Stimulated activated CD8-positive, alpha-beta memory T cell treated with anti-CD3 and anti-CD28 coated beads, Interleukin-2, amount 100 ng/mL, for 1 hour (primary cell): ENCODE measurements around the gene TECTA.

Source experiments
- DNase-seq, 2 donors: peaks; one replicate each; pipeline ENCODE4 v3.0.0-alpha.2; 2020; ENCODE audit warnings: low read depth in 2 of 2

The TECTA gene

GRCh38 chr11:121188776-121189175, 87.7 kb downstream of the TECTA start:
- DNase-seq: no peak

DNA sequence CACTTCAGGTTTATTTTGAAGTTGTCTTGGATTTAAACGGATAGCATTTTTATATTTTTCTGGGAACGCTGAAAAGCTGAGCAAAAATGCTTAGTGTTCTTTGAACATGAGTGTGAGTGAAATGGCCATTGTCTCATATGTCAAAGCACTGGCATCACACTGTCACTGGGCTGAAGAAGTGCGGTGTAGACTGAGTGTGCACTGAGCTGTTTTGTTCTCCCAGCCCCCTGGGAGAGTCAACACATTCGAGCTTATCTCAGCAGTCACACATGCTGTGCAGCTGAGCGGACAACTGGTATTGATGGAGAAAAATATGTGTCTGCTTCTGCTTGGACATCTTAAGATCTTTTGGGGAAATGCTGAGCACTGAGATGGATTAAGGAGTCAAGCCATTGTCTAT, 90.8 kb downstream of the TECTA start:
- no peak for DNase-seq

DNA sequence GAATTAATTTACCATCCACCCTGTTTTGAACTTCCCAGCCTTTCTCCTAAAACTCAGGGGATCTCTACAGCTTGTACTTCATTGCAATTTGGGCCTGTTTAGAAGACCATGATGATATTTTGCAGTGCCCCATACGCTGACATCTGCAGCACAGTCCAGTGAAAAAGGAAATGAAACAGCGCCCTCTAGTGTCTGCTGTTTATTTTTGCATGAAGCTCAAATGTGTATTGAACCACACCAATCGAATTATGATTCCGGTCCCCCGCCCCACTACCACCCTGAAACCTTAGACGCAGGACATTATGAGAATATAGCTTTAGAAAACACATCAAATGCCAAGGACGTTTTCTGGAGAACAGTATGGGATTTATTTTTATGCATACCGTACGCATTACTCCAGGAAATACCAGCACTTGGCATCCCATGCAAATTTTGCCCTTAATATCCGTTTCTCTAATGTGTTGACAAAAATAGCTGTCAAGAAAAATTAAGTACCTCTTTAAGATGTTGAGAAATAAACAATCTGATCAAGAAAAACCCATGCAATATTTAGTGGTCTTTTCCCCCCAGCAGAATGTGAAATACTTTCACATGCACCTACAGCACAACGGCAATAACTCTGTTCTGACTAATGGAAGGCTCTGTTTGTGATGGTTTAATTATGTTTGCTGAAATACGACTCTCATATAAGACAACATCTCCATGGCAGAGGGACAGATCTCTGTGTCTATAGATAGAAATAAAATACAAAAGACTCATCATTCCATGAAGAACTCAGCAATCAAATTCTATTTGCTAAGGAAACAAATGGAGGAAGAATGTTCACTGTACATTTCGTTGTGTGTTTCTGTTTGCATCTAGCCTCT, 93.9 kb downstream of the TECTA start:
- DNase-seq: peak; percentile 16 to 23

GRCh38 chr11:121198491-121198890, 97.4 kb downstream of the TECTA start:
- DNase-seq: no peak

- DNase-seq: no peak
Observed at GRCh38 chr11:121199516-121199915, 98.5 kb downstream of the TECTA start.

- no peak for DNase-seq
Observed at GRCh38 chr11:121206810-121207209, 105.8 kb downstream of the TECTA start.

- no peak for DNase-seq
Observed at GRCh38 chr11:121207485-121208115, 106.6 kb downstream of the TECTA start.

- DNase-seq: no peak
Observed at GRCh38 chr11:121210445-121211080, 109.5 kb downstream of the TECTA start.

DNA sequence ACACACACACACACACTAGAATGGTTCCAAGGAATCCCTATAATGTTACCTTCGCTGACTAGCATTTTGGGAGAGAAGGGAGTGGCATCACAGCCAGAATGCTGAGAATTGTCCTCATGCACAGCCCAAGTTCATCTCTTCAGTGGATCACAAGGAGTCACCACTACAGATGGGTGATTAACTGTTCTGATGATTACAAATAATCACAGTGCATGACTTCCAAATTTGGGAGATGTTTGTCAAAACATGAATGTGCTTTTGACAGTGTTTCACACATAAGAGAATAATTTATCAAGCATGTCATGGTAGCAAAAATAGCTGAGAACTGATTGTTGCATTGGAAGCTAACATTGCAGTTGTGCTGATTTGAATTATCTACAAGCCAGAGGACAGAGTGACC, 110.6 kb downstream of the TECTA start:
- DNase-seq: no peak

- DNase-seq: no peak
Observed at GRCh38 chr11:121212536-121213361, 111.7 kb downstream of the TECTA start.

DNA sequence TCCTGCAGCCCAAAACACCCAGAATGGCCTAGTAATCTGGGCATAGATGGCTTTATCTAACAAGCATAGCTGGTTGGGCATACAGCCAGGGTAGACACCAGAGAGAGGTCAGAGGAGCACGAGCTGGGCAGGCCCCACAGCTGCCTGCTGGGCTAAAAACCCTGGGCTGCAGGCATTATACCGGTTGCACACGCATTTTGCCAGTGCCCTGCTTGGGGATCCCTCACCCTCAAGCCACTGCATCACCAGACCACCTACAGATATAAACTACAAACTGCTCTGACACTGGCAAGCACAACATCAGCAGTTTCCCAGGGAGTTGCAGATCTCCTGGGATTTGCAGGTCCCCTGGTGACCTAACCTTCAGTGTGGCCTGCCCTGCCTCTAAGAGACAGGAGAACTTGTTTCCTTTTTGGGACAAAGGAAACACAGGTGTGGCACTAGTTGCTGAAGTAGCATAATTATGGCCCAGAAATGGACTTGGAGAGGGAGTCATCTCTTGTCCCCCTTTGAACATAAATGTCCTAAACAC, 112.4 kb downstream of the TECTA start:
- DNase-seq: no peak

DNA sequence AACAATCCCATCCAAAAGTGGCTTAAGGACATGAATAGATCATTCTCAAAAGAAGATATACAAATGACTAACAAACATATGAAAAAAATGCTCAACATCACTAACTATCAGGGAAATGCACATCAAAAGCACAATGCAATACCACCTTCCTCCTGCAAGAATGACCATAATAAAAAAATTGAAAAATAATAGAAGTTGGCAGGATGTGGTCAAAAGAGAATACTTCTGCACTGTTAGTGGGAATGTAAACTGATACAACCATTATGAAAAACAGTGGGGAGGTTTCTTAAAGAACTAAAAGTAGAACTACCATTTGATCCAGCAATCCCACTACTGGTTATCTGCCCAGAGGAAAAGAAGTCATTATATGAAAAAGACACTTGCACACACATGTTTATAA, 113.8 kb downstream of the TECTA start:
- DNase-seq: no peak

- DNase-seq: no peak
Observed at GRCh38 chr11:121221496-121222200, 120.6 kb downstream of the TECTA start.

DNA sequence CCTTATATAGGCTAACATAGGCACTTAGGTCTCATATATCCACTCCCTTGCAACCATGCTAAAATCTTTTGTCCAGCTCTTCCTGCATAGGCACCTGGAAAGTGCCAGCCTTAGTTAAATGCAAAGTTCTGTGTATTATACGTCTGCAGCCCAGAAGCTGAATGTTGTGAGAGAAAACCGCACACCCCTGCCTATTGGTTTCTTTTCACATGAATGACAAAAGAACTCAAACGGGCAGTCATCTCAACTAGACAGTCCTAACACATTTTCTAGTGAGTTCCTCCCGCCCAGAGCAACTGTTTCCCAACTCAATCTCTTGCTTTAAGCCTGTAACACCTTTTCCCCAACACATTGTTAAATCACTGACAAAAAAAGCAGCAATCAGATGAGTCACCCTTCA, 122.1 kb downstream of the TECTA start:
- no peak for DNase-seq

DNA sequence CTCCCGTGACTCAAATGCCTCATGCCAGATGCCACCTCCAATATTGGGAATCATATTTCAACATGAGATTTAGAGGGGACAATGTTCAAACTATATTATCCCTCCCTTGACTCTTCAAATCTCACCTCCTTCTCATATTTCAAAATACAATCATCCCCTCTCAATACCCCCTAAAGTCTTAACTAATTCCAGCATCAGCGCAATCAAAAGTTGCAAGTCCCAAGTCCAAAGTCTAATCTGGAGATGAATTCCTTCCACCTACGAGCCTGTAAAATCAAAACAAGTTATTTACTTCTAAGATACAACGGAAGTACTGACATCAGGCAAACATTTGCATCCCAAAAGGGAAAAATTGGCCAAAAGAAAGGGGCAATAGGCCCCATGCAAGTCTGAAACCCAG, 124.3 kb downstream of the TECTA start:
- DNase-seq: no peak

DNA sequence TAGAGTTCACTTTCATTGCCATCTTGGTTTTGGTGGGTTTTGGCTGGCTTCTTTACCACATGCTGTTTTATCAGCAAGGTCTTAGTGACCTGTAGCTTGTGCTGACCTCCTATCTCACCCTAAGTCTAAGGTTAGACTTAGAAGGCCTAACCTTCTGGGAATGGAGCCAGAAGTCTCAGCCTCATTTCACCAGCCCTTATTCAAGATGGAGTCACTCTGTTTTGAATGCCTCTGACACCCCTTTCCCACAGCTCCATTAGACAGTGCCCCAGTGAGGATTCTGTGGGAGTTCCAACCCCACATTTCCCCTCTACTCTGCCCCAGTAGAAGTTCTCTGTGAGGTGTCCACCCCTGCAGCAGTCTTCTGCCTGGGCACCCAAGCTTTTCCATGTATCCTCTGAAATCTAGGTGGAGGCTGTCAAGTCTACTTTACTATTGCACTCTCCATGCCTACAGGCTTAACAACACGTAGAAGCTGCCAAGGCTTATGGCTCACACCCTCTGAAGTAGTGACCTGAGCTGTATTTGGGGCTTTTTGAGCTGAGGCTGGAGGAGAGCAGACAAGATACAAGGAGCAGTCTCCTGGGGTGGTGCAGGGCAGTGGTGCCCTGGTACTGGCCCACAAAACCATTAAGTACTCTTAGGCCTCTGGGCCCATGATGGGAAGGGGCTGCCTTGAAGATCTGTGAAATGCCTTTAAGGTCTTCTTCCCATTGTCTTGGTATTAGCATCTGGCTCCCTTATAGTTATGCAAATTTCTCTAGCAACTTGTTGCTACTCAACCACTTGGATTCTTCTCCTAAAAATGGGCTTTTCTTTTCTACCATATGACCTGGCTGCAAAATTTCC, 125.6 kb downstream of the TECTA start:
- no peak for DNase-seq

GRCh38 chr11:121228851-121229250, 127.8 kb downstream of the TECTA start:
- no peak for DNase-seq

- no peak for DNase-seq
Observed at GRCh38 chr11:121229495-121230215, 128.6 kb downstream of the TECTA start.

- DNase-seq: no peak
Observed at GRCh38 chr11:121231576-121232278, 130.7 kb downstream of the TECTA start.
